ENCODE measurements around the gene ANKRD44. TPM values are rescaled to one million over a fixed set of nuclear protein-coding genes. Genes with fewer than 3 reads are reported as not detected.

The ANKRD44 gene
- total RNA-seq, 1 donor from 2014 or later = 12.0 TPM

DNA sequence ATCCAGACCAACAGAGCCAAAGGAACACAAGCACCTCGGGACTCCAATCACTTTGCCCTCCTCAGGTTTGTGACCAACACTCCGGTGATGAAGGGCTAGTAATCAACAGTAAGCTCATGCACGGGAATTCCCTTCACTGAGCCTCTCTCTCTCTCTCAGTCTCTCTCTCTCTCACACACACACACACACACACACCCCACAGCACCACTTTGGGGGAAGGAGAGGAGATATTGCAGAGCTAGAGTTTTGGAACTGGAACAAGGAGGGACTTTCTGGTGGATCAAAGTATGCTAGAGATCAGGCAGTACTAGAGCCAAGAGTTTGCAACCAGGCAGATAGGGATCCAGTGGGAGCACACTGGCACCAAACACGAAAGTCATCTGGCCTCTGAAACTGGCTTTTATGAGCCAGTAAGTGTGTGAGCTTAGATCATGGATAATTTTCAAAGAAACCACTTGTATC, 98.7 kb downstream of the ANKRD44 start:
- H3K27ac Mint-ChIP-seq (ENCODE audit: unreplicated experiment) = no peak overlapping the region

DNA sequence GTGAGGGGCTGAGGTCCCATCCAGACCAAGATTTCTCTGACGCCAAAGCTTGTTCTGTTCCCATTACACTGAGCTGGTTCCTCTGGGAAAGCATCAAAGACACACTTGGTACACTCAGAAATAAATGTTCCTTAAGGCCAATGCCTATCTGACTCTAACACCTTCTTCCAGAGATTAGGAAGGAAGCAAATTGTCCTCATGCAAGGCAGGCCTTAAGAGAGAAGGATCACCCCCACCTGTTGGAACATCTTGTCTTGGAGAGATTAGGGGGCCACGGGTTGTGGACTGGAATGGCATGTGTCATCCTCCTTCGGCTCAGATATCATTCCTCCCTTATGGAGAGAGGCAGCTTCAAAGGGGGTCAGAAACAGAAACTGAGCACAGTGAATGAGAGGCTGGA, 100.2 kb downstream of the ANKRD44 start:
- H3K36me3 Mint-ChIP-seq (ENCODE audit: unreplicated experiment) = no peaks in the 10 kb centered on the region
- no peak overlapping the region for H3K4me3 Mint-ChIP-seq (ENCODE audit: unreplicated experiment)
- H3K27ac Mint-ChIP-seq (ENCODE audit: unreplicated experiment) = no peak overlapping the region
- H3K27me3 Mint-ChIP-seq (ENCODE audit: unreplicated experiment) = peaks cover 2% of the 10 kb centered on the region
- TF ChIP-seq, protein P1, sequence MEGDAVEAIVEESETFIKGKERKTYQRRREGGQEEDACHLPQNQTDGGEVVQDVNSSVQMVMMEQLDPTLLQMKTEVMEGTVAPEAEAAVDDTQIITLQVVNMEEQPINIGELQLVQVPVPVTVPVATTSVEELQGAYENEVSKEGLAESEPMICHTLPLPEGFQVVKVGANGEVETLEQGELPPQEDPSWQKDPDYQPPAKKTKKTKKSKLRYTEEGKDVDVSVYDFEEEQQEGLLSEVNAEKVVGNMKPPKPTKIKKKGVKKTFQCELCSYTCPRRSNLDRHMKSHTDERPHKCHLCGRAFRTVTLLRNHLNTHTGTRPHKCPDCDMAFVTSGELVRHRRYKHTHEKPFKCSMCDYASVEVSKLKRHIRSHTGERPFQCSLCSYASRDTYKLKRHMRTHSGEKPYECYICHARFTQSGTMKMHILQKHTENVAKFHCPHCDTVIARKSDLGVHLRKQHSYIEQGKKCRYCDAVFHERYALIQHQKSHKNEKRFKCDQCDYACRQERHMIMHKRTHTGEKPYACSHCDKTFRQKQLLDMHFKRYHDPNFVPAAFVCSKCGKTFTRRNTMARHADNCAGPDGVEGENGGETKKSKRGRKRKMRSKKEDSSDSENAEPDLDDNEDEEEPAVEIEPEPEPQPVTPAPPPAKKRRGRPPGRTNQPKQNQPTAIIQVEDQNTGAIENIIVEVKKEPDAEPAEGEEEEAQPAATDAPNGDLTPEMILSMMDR (IDR thresholded peaks at IDR 0.05; ENCODE audit: partially characterized antibody, unreplicated experiment) = no peak
- H3K9me3 Mint-ChIP-seq (ENCODE audit: unreplicated experiment) = no peaks in the 10 kb centered on the region
- no peak for DNase-seq
- H3K4me1 Mint-ChIP-seq (ENCODE audit: low read depth, unreplicated experiment) = no peaks in the 10 kb centered on the region

More for the DNA sequence above, 98.7 kb downstream of the ANKRD44 start:
- Mint-ChIP-seq H3K9me3 (ENCODE audit: unreplicated experiment) (no peaks in the 10 kb centered on the region), H3K27me3 (ENCODE audit: unreplicated experiment) (peaks cover 2% of the 10 kb centered on the region), H3K4me3 (ENCODE audit: unreplicated experiment) (no peak overlapping the region), H3K36me3 (ENCODE audit: unreplicated experiment) (no peaks in the 10 kb centered on the region), H3K4me1 (ENCODE audit: low read depth, unreplicated experiment) (peaks cover 10% of the 10 kb centered on the region)
- TF ChIP-seq, protein P1 (IDR thresholded peaks at IDR 0.05; ENCODE audit: partially characterized antibody, unreplicated experiment) = no peak
- DNase-seq = no peak

DNA sequence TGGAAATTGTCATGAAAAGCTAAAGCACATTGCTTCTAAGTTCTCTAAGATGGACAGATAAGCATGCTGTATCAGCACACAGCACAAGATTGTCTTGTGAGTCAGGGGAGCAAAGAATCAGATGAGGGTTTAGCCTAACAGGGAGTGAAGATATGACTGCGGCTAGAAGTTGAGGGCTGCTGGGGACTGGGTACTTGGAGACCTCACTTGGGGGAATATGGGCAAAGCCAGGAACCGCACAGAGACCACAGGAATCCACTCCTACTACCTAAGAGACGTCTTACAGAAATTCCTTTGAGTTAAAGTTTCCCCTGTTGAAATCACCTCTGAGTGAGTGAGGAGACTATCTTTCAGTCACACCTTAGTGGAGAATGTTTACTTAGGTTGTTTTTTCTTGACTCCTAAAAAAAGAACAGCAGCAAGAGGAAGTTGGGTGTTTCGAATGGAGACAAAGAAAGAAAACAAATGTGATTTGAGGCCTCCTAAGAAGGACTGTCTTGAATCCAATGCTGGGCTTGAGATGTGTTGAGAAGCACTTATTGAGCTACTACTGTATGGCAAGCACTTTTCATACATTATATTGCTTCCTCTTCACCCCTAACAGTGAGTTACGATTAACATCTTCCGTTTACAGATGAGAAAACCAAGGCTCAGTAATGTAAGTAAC, 100.7 kb downstream of the ANKRD44 start:
- DNase-seq = no peak
- Mint-ChIP-seq H3K27me3 (ENCODE audit: unreplicated experiment) (peaks cover 2% of the 10 kb centered on the region), H3K27ac (ENCODE audit: unreplicated experiment) (no peak overlapping the region), H3K4me1 (ENCODE audit: low read depth, unreplicated experiment) (no peaks in the 10 kb centered on the region), H3K4me3 (ENCODE audit: unreplicated experiment) (no peak overlapping the region), H3K9me3 (ENCODE audit: unreplicated experiment) (no peaks in the 10 kb centered on the region), H3K36me3 (ENCODE audit: unreplicated experiment) (no peaks in the 10 kb centered on the region)
- TF ChIP-seq, protein P1 (IDR thresholded peaks at IDR 0.05; ENCODE audit: partially characterized antibody, unreplicated experiment) = no peak

DNA sequence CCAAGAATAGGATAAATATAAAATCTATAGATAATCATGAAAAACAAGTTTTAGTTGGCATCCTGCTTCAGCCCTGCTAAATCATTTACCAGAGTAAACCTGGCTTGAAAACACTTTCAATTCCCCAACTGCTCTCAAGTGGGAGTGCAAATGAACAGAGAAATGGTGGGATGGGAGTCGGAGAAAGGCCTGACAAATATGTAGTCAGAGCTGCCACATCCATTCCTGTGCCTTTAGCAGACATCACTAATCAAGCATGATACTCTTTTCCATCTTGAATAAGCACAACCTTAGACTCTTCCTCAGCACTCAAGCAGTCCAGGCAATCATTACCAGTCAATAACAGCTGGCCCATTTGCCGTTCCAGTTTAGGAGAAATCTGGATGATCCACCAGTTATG, 101.3 kb downstream of the ANKRD44 start:
- Mint-ChIP-seq H3K27me3 (ENCODE audit: unreplicated experiment) (peaks cover 2% of the 10 kb centered on the region), H3K9me3 (ENCODE audit: unreplicated experiment) (no peaks in the 10 kb centered on the region), H3K36me3 (ENCODE audit: unreplicated experiment) (no peaks in the 10 kb centered on the region), H3K4me3 (ENCODE audit: unreplicated experiment) (no peak overlapping the region), H3K4me1 (ENCODE audit: low read depth, unreplicated experiment) (no peaks in the 10 kb centered on the region), H3K27ac (ENCODE audit: unreplicated experiment) (no peak overlapping the region)
- DNase-seq = no peak
- TF ChIP-seq, protein P1 (IDR thresholded peaks at IDR 0.05; ENCODE audit: partially characterized antibody, unreplicated experiment) = no peak

DNA sequence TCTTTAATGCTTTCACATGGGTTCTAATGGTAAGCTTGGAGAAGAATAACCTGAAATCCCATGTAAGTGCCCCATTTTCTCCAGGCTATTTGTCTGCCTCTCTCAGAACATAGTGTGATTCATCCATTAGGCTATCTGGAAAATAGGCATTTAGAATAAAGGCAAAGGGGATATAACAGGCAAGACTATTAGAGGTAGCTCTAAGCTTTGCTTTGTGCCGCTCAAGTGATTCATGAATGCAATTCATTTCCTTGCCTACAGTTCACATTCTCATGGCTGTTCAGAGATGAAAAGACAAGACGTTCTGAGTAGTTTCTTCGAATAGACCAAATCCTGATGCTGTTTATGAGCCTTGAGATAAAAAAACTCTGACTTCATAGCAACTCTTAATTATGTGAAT, 101.7 kb downstream of the ANKRD44 start:
- DNase-seq = no peak
- Mint-ChIP-seq H3K27me3 (ENCODE audit: unreplicated experiment) (peaks cover 2% of the 10 kb centered on the region), H3K27ac (ENCODE audit: unreplicated experiment) (no peak overlapping the region), H3K9me3 (ENCODE audit: unreplicated experiment) (no peaks in the 10 kb centered on the region), H3K4me3 (ENCODE audit: unreplicated experiment) (no peak overlapping the region), H3K36me3 (ENCODE audit: unreplicated experiment) (no peaks in the 10 kb centered on the region), H3K4me1 (ENCODE audit: low read depth, unreplicated experiment) (no peaks in the 10 kb centered on the region)
- TF ChIP-seq, protein P1 (IDR thresholded peaks at IDR 0.05; ENCODE audit: partially characterized antibody, unreplicated experiment) = no peak
